Neuron (in vitro differentiated cells): ENCODE data around the gene HOXA2.

Experiments
- H2AFZ ChIP-seq: one replicate; pipeline ENCODE4 v1.6.1; 2013; ENCODE audit warnings: low read depth, mild to moderate bottlenecking, inconsistent platforms, low read length, moderate library complexity
- H3K27me3 ChIP-seq: one replicate; pipeline ENCODE4 v1.6.1; 2013; ENCODE audit warnings: low read length; ENCODE audit not compliant: insufficient read depth
- H3K36me3 ChIP-seq: one replicate; pipeline ENCODE4 v1.6.1; 2013; ENCODE audit warnings: low read length; ENCODE audit not compliant: insufficient read depth
- H3K4me1 ChIP-seq: one replicate; pipeline ENCODE4 v1.6.1; 2013; ENCODE audit warnings: low read length; ENCODE audit not compliant: insufficient read depth
- H3K4me3 ChIP-seq: 2 replicates; pipeline ENCODE4 v1.5.1; 2013; ENCODE audit warnings: mild to moderate bottlenecking, low read length, moderate library complexity
- H3K9me3 ChIP-seq: one replicate; pipeline ENCODE4 v1.6.1; 2013; ENCODE audit warnings: low read length

The HOXA2 gene

DNA sequence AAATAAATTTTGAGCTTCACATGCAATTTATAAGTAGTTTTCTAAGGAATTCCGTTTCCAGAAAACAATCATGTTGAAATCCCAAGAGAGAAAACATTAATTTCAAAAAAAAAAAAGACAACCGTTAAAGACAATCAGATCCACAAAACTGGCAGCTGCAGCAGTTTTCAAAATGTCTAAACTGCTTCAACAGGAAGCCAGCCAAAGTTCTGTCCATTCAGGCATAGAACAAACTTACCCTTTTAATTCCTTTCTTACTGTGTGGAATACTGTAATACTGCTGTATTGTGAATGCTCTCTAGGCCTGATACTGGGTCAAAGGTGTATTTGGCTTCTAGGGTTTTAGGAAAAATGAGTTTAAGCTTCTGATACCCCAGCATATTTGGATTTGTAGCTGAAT, 38.3 kb downstream of the HOXA2 start:
- no peaks in the 10 kb centered on the region for H3K36me3 ChIP-seq
- no peak overlapping the region for H2AFZ ChIP-seq
- no peaks in the 10 kb centered on the region for H3K4me1 ChIP-seq
- no peak overlapping the region for H3K4me3 ChIP-seq
- no peaks in the 10 kb centered on the region for H3K27me3 ChIP-seq
- no peaks in the 10 kb centered on the region for H3K9me3 ChIP-seq

DNA sequence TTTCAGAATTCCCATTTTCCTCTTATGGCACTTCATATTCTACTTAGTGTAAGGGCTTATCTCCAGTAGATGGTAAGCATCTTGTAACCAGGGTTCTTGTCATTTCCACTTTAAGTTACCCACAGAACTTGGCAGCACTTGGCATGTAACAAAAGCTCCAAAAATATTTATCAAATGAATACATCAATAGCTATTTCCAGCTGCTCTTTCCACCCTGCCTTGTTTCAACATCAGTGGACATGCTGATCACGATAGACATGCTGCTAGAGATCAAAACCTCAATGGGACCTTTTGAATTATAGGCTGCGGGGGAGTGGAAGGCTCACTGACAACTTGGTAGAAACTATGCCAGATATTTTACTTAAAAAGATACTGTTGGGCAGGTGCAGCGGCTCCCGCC, 39.5 kb downstream of the HOXA2 start:
- Histone ChIP-seq H2AFZ (no peak overlapping the region), H3K9me3 (no peaks in the 10 kb centered on the region), H3K4me1 (no peaks in the 10 kb centered on the region), H3K4me3 (no peak overlapping the region), H3K36me3 (no peaks in the 10 kb centered on the region), H3K27me3 (no peaks in the 10 kb centered on the region)

DNA sequence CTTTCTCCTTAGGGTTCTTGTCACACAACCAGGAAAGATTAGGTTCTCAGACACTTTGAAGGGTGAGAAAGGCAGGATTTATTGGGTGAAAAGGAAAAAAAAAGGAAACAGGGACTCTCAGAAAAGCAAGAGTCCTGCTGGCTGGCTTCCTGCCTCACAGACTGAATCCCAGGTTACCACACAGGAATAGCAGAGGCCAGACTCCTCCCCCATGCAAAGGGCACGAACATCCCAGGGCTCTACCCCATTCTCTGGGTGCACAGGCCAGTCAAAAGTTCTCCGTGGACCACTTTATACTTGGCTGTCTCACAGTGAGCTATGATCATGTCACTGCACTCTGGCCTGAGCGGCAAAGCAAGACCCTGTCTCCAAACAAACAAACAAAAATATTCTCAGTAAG, 49.3 kb downstream of the HOXA2 start:
- H3K36me3 ChIP-seq, result no peaks in the 10 kb centered on the region
- H3K27me3 ChIP-seq, result no peaks in the 10 kb centered on the region
- H3K9me3 ChIP-seq, result no peaks in the 10 kb centered on the region
- H2AFZ ChIP-seq, result no peak overlapping the region
- no peak overlapping the region for H3K4me3 ChIP-seq
- no peaks in the 10 kb centered on the region for H3K4me1 ChIP-seq

DNA sequence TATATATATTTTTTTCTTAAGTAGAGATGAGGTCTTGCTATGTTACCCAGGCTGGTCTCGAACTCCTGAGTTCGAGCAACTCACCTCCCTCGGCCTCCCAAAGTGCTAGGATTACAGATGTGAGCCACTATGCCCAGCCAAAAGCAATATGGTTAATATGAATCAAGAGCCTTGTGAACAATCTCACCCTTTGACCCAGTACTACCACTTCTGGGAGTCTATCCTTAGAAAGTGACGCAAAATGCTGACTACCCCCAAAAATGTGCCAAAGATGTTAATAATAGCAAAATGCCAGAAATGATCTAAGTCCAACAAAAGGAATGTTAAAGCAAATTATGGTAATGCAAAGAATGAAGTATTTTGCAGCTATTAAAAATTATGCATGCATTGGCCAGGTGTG, 51.0 kb downstream of the HOXA2 start:
- H2AFZ ChIP-seq, result no peak overlapping the region
- no peak overlapping the region for H3K4me3 ChIP-seq
- H3K36me3 ChIP-seq, result no peaks in the 10 kb centered on the region
- H3K27me3 ChIP-seq, result no peaks in the 10 kb centered on the region
- no peaks in the 10 kb centered on the region for H3K4me1 ChIP-seq
- H3K9me3 ChIP-seq, result no peaks in the 10 kb centered on the region
